Left renal pelvis (tissue), 4 donors: ENCODE results near the gene CCDC110. TPM values are rescaled to one million over a fixed set of nuclear protein-coding genes. Genes with fewer than 3 reads are reported as not detected.
A peak's percentile ranks its signal among the peaks of the same experiment; 100 is the strongest.

Experiments
- DNase-seq, 4 donors: peaks; one replicate each; pipeline ENCODE4 v3.0.0-alpha.2; 2013; ENCODE audit warnings: low read depth in 4 of 4, low spot score in 3 of 4
- polyA plus RNA-seq, 4 donors: library from polyadenylated mRNA; unstranded; fragments of 120-200 nt; gene quantifications; one replicate each; pipeline ENCODE4 v1.2.1, GENCODE V29; 2013; ENCODE audit not compliant: insufficient read length in 4 of 4

The CCDC110 gene
- polyA plus RNA-seq, 4 donors = 1.5 to 3.3 (median 2.6) TPM

DNA sequence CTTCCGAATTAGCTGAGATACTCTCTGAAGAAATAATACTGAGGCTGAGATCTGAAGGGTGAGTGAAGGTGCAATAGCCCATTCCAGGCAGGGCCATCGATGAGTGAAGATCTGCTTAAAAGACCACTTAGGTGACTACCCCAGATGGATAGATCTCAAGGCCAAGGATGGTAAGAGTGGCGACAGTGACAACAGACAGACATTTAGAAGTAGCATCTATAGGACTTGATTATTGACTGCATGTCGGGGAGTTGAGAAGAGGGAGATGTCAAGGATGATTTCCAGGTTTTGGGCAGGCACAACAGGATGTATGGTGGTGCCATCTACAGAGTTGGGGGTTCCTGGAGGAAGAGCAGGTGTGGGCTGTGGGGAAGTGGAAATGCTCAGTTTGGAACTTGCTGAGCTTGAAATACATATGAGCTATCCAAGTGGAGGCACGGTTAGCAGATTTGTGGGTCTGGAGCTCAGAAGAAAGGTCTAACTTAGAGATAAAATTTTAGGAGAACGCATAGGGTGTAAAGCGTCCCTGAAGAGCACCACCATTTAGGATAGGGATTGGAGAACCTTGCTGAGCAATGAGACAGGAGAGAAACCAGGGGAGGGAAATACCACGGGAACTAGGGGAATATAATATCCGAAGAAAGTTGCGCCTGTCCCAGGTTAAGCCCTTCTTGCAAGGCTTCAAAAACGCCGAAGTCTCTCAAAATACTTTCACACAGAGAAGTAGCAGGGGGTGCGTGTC lies 46.5 kb downstream of the CCDC110 start:
- peak in 3 of 4 donors; percentile 6 to 53 (median 20) for DNase-seq

DNA sequence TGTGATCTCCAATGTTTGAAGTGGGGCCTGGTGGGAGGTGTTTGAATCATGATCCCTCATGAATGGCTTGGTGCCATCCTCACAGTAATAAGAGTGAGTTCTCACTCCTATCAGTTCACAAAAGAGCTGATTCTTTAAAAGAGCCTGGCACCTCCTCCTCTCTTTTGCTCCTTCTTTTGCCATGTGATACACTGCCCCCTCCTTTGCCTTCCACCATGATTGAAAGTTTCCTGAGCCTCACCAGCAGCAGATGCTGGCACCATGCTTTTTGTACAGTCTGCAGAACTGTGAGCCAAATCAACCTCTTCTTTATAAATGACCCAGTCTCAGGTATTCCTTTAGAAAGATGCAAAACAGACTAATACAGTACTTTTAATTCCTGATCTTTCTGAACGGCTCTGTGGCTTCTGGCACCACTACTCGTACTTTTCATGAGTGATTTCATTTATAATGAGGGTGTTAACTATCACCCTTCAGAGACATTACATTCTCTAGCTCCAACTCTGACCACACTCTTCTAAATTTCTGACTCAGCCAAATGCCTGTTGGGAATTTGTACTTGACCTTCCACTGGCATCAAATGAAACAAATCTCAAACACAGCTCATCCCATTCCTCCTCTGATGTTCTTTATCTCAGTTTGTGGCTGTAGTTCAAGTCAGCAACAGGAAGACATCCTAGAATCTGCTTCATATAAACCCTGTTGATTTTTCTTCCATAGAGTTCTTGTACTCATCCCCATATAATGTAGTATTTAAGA lies 50.0 kb downstream of the CCDC110 start:
- DNase-seq = no peak

DNA sequence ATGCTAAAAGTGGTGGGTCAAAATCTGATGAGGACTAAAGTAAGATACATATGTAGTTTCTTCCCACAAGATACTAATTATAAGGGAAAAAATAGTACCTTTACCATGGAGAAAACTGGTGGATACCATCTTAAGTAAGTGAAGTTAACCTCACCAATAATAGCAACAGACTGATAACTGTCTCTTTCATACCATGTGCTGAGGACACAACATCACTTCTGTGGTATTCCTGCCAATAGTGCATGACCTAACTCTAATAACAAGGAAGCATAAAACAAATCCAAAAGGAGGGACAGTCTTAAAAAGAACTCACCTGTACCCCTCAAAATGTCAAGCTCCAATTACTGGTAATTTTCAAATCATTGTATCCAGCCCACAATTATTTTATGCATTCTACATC lies 54.6 kb downstream of the CCDC110 start:
- no peak for DNase-seq

DNA sequence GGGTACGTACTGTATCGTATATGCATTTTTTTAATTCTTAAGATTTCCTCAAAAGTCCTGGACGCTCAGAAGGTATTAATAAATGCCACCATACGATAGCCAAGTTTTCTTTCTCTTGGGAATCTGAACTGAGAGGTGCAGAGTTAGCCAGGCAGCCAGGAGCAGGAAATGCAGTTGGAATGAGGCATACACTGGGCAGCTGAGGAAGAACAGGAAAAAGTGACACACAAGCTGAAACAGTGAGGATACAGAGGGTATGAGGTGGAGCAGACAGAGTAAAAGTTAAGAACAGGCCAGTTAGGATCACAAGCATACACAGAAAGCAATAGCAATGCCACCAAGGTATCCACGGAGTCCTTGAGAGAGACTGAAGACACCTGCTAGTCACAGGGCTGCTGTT lies 59.1 kb downstream of the CCDC110 start:
- DNase-seq = no peak

DNA sequence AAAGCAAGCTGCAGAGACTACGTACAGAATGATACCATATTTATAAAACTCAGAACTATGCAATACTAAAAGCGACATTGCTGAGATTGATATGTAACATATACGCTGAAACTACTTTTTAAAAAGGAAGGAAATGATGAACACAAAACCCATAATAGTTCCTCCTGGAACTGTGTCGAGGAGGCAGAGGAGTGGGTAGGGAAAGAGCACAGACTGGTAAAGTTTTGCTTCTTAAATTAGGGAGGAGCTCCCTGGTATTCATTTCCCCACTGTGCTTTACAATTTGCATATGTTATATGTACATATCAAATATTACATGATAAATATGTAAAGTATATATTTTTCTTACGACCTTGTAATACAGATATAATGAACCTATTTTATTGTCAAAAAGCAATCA lies 59.7 kb downstream of the CCDC110 start:
- DNase-seq = no peak

DNA sequence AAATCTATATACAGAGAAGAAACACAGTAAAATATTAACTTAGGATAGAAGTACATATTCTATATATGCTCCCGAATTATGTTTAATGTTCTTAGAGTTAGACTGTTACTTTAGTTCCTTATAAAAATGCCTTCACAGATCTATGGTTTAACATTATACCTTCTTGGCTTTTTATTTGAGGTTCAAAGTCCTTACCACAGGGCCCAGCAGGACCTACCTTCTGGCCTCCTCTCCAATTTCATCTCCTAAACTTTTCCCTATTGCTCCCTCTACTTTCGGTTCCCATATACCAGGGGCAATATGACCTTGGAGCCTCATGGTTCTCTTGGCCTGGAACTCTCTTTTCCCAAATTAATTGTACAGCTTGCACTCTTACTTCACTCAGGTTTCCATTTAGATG lies 63.1 kb downstream of the CCDC110 start:
- no peak for DNase-seq

DNA sequence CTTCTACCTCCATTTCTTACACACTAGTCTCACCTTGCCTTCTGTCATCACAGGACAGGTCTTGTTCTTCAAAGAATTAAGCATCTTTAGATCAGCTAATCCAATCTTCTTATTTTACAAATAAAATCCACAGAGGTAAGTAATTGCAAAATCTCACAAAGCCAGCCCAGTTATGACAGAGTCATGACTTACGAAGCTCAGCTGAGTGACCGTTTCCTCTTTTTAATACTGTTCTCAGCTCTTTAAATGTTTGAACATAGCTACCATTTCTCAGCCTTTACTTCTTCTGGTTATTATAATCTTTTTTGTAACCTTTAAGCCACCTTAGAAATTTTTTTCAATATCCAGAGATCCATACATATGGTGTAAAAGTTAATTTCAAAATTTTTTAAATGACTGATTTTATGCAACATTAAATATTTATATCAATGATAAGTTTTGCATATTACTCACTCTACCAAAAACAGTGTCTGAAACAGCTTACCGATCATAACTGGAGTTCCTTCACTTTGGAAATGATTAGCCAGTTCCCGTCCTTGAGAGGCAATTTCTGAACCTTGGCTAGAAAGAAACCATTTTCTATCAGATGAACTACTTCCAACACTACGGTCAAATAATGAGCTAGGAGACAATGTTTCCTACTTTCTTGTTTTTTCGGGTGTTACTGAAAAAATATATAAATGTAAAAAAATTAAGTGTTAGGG lies 66.1 kb downstream of the CCDC110 start:
- DNase-seq = no peak

DNA sequence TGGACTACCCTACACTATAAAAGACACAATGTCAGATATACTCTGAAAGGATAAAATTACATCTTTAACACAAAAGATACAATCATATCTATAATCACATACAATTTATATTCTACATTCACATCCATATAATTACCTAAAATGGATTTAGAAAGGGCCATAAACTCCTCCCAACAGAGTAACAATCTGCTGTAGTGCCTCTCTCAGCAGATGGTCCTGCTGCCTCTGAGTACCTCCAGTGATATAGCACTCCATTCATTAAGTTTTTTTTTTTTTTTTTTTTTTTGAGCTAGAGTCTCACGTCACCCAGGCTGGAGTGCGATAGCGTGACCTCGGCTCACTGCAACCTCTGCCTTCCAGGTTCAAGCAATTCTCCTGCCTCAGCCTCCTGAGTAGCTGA lies 67.5 kb downstream of the CCDC110 start:
- DNase-seq = no peak

DNA sequence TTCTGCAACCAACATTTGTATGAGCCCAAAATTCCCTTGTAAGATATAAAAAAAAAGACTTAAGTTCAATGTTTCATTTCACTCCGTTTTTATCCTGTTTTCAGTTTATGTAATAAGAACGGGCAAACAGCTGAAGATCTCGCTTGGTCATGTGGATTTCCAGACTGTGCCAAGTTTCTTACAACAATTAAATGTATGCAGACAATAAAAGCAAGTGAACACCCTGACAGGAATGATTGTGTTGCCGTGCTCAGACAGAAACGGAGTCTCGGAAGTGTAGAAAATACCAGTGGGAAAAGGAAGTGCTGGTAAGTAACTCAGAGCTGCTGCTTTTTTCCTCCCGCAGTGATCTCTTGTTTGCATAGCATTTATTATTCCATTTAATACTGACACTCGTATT lies 72.1 kb downstream of the CCDC110 start:
- DNase-seq = no peak

DNA sequence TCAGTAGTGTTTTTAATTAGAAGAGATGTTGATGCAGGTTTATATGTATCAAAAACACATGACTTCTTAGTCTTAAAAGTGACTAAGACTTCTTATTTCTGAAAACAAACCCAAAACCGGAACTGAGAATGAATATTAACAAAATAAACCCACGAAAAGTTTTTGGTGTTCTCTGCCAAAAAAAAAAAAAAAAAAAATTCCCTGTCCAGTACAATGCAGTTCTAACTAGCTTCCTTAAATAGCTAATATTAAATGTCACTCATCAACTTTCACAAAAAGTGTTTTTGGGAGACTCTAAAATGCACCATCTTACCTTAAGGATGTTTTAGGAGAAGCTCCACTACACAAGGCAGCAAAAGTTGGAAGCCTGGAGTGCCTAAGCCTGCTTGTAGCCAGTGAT lies 72.9 kb downstream of the CCDC110 start:
- DNase-seq = no peak

DNA sequence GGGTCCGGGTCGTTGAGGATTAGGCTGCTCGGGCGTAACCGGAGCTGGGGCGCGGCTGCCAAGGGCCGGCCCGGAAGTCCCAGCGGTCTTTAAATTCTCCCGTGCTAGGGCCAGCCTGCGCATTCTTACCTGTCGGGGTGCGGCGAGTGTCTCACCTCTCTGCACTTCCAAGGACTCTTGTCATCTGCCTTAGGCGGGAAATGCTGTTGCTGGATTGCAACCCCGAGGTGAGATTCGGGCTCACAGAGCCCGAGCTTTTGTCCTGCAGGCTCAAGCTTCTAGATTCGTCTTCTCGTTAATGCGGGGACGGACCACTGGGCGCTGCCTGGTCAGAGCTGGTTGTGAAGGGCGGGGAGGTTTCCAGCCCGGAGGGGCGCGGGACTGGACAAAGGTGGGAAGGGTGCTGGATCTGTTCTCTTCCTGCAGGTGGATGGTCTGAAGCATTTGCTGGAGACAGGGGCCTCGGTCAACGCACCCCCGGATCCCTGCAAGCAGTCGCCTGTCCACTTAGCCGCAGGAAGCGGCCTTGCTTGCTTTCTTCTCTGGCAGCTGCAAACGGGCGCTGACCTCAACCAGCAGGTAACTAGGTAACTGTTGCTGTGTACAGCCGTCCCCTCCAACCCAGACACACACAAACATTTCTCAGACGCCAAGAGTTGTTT lies 74.7 kb downstream of the CCDC110 start, which contains the start of gene ANKRD37:
Gene ANKRD37, plus strand, starts transcription at position 118 of the 662 bp plus-strand sequence. Its CDS starts 83 bp downstream, at position 201.
- DNase-seq = peak in 3 of 4 donors; percentile 53 to 69 (median 58)

DNA sequence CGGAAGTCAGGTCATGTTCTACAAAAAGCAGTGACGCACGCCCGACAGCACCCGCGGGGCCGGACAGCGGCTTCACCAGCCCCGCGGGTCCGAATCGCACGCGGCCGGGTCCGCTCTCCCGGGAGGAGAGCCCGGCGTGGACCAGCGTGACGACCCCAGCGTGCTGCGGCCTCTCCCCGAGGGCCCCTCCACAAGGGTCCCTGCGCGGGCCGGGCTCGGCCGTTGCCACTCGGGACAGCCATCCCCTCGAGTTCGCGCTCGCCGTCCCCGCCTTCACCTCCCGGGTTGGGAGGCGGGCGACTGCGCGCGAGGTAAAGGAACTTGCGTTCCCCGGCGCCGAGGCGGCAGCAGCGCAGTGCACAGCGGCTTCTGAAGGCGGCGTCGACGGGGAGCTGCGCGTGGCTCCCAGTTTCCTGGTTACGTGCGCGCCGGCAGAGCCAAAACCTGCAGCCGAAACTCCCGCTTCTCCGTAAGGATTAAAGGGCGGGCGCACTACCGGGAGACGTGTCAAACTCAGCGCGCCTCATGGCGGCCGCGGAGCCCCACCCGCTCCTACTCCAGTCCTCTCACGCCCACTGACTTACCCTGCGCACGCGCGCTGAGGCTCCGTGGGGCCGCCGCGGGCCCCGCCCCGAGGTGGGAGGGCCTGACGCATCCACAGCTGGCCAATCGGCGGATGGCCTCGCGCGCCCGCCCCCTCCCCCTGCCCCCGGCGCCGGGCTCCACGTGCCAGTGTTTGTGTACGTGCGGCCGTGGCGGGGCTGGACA lies 75.4 kb downstream of the CCDC110 start:
- DNase-seq = peak; percentile 91 to 95 (median 93)

DNA sequence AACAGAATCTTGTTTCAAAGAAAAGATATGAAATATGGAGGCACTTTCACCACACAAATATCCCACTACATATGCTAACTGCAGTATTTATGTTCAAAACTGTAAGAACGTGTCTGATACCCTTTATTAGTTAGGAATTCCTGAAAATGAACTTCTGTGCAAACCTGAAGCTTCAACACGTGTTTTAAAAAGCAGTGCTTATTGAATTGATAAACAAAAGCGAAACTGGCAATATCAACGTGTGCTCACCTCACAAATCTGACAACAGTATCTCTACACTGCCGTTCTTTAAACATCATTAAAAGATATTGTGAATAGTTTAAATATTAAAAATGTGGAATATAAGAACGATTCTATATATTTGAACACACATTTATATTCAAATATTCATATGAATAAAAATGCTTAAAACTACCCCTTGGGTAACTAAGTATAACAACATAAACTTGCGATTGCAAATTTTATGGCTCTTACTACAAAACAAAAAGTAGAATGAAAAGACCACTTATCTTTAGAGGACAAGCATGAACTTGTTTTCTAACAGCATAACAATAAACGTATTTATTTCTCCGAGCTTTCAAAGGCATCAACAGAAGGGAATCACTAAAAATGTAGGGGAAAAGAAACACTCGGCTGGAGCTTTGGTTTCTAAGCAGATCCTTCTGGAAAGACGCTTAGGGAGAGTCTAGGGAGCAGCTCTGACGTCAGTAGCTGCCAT lies 76.1 kb downstream of the CCDC110 start, which contains the start of gene LRP2BP:
Gene LRP2BP, minus strand, starts transcription at position 687 of the 718 bp plus-strand sequence. CDS start 17,738 bp downstream, outside the sequence.
- DNase-seq = peak in 2 of 4 donors; percentile 75 to 82

Other genes starting within 250 kb of the CCDC110 start
- 1 to 10 TPM; 2.7 to 4.5 (median 3.5) TPM for gene LRP2BP, start 75.8 kb downstream of the CCDC110 start, polyA plus RNA-seq
- gene ANKRD37, start 74.9 kb downstream of the CCDC110 start, polyA plus RNA-seq = 10 to 100 TPM; 11.7 to 14.5 (median 12.9) TPM
- gene UFSP2, start 45.8 kb downstream of the CCDC110 start, polyA plus RNA-seq = 10 to 100 TPM; 62.1 to 87.0 (median 68.6) TPM
- gene PDLIM3, start 63.8 kb upstream of the CCDC110 start, polyA plus RNA-seq = 10 to 100 TPM in 1 of 4 donors, 1 to 10 TPM in 3; 3.7 to 15.3 (median 6.4) TPM